HG03095 (cell line): Measurements from ENCODE around the gene RMC1.
"Not testable (repeated sequence)": the region's sequence is repeated elsewhere in the genome, so short reads cannot be mapped to it uniquely, and the experiment has no call there.

Experiments used
- ATAC-seq: cut with Tn5 transposase; IDR thresholded peaks from one replicate; pipeline ENCODE4 v1.9.1; 2021; ENCODE audit warnings: moderate library complexity; ENCODE audit not compliant: unreplicated experiment

RMC1 gene

GRCh38 chr18:23503038-23503962, at the start of gene RMC1:
TSS of gene RMC1 (plus strand) at chr18:23503511. CDS start at chr18:23503619, 108 bp downstream.
- peak; percentile 74 for ATAC-seq

GRCh38 chr18:23453680-23454058, 49.6 kb upstream of the RMC1 start:
- no peak for ATAC-seq

GRCh38 chr18:23456835-23457234, 46.5 kb upstream of the RMC1 start:
- ATAC-seq: no peak

- no peak for ATAC-seq
Measured at GRCh38 chr18:23458830-23459529, 44.3 kb upstream of the RMC1 start.

DNA sequence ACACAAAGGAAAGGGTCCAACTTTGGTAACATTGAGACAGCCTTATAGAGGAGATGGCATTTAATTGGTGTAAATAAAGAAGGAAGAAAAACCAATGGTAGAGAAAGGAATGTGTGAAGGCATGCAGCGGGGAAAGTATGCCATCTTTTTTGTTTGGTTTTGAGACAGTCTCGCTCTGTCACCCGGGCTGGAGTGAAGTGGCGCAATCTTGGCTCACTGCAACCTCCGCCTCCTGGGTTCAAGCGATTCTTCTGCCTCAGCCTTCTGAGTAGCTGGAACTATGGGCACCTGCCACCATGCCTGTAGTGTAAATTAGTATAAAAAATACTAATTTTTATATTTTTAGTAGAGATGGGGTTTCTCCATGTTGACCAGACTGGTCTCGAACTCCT, 43.8 kb upstream of the RMC1 start:
- no peak for ATAC-seq

- ATAC-seq: no peak
Measured at GRCh38 chr18:23460285-23461273, 42.7 kb upstream of the RMC1 start.

GRCh38 chr18:23462876-23463275, 40.4 kb upstream of the RMC1 start:
- ATAC-seq: no peak

DNA sequence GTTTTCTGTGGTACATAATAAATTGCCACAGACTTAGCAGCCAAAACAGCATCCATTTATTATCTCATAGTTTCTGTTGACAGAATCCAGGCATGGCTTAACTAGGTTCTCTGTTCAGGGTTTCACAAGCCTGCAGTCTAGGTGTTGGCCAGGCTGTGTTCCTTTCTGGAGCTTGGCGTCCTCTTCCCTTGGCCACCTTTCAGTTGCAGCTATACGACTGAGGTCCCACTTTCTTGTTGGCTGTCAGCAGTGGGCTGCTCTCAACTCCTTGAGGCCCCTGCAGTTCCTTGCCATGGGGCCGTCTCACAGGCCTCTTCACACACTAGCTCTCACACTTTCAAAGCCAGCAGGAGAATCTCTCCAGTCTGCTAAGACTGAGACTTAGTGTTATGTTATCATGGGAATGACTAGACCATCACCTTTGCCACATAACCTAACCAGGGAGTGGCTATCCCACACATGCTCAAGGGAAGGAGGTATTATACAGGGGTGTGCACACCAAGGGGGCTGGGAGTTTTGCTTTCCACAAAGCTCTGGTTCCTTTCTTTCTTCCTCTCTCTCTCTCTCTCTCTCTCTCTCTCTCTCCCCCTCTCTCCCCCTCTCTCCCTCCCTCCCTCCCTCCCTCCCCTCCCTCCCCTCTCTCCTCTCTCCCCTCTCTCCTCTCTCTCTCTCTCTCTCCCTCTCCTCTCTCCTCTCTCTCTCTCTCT, 34.4 kb upstream of the RMC1 start:
- no peak for ATAC-seq

DNA sequence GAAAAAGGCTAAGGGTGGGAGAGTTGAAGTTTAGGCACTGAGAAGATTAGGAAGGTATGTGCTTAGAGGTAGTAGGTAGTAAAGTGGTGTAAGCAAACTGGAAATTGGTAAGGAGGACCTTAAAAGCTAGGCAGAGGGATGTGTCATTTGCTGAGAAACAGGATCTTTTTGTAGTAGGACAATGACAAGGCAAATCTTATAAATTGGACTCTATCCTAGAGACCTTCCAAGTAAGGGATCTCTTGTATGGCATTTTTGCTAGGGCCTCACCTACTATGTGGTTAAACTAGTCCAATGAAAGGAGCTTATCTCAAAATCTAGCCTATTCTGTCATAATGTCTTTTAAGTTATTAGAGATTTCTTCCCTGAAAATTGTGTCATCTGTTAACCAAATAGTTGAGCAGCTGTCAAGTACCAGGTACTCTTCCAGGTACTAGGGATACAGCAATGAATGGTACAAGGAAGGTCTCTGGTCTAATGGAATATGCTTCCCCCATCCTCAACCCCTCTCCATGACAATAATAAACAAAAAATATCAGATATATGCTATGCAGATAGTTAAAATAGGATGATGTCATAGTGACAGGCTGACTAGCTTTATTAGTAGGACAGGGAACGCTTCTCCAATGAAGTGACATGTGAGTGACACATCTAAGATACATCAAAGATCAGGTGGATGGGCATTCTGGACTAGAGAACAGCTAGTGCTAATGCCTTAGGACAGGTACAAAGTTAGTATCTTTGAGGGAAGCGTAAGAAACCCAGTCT, 32.5 kb upstream of the RMC1 start:
- ATAC-seq: no peak

DNA sequence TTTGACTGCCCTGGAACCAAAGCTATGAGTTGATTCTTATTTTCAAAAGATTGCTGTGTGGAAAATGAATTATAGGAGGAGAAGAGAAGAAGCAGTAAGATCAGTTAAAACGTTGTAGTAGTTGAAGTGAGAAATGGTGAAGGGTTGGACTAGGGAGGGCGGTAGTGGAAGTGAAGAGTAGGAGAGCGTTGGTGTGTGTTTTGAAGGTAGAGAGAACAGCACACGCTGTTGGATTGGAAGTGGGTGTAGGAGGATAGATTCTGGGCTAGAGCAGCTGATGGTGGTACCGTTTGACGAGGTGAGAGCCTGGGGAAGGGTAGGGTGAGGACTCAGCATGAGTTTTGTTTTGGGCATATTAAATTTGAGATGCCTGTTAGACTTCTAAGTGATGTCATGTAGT, 31.8 kb upstream of the RMC1 start:
- ATAC-seq: no peak

- ATAC-seq: no peak
Measured at GRCh38 chr18:23479829-23480505, 23.3 kb upstream of the RMC1 start.

- ATAC-seq: no peak
Measured at GRCh38 chr18:23484561-23485182, 18.6 kb upstream of the RMC1 start.

GRCh38 chr18:23485386-23485785, 17.9 kb upstream of the RMC1 start:
- no peak for ATAC-seq

DNA sequence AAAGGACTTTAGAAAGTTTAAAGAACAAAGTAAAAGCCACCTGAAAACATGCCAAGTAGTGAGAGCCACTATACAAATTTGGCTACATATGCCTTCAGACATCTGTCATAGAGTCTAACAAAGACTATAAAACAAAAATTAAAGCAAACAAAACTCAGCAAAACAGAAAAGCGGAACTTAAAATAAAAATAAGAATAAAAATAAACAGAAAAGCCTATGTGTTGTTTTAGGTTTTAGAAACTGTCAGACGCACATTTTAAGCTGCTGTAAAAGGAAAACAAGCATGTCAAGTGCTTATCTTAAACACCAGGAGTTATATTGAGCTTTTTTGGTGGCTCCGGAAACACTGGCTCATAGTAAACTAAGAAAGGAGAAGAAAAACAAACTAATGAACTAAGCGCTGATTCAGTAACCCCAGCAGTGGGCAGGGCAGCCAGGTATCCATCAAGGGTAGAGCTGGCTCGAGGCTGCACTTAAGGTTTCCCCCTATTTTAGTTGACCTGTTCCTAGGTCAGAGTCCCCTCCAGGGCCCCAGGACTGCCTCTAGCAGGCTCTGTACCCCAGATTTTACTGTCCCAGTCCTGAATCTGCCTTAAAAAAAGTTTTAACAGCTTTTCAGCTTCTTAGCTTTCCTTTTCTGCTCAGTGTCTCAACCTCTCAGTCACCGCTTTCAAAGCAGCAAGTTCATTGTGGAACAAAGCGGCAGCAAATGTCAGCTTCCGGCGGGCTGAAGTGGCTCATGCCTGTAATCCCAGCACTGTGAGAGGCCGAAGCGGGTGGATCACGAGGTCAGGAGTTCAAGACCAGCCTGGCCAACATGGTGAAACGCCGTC, 15.4 kb upstream of the RMC1 start:
- ATAC-seq: peak; percentile 76

GRCh38 chr18:23489586-23489985, 13.7 kb upstream of the RMC1 start:
- not testable (repeated sequence) for ATAC-seq

- ATAC-seq: no peak
Measured at GRCh38 chr18:23493654-23494053, 9.7 kb upstream of the RMC1 start.

- ATAC-seq: no peak
Measured at GRCh38 chr18:23494992-23495391, 8.3 kb upstream of the RMC1 start.
